Measurements from ENCODE around the gene YIPF1. TPM values are rescaled to one million over a fixed set of nuclear protein-coding genes. Genes with fewer than 3 reads are reported as not detected.
"Not testable (repeated sequence)": the region's sequence is repeated elsewhere in the genome, so short reads cannot be mapped to it uniquely, and the experiment has no call there.

Gene YIPF1
- total RNA-seq, 2 donors from 2014 or later: 30.4 to 35.3 TPM

DNA sequence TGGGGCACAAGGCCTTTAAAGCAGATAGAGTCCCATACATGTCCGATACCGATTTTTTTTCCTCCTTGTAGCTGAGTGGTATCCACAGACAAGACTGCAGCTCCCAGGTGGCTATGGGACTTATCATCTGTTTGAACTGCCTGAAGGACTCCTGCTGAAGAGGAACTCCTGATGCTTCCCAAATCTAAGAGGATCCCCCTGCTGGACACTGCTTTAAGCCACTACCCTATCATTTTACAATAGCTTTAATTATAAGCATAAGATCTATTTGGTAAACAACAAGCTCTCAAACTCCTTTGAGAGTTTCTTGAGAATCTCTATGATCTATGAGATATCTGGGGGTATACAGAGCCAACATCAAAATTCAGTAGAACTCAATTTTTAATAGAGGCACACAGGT, 63.2 kb downstream of the YIPF1 start:
- intact Hi-C loops (cut with DNase I): no loop called here
- H3K27ac ChIP-seq: no peak overlapping the region
- no peak for TF ChIP-seq CTCF (IDR thresholded peaks at IDR 0.05)
- H3K9me3 ChIP-seq: no peaks in the 10 kb centered on the region
- H3K4me3 ChIP-seq: no peak overlapping the region
- no peaks in the 10 kb centered on the region for H3K4me1 ChIP-seq
- H3K9ac ChIP-seq (ENCODE audit: low read depth in 2 of 2, low read length in 2 of 2): no peak overlapping the region
- no peak for DNase-seq
- H3K36me3 ChIP-seq: no peaks in the 10 kb centered on the region
- no peaks in the 10 kb centered on the region for H3K27me3 ChIP-seq

GRCh38 chr1:53825306-53825705, 64.3 kb downstream of the YIPF1 start:
- H3K36me3 ChIP-seq: no peaks in the 10 kb centered on the region
- DNase-seq: no peak

DNA sequence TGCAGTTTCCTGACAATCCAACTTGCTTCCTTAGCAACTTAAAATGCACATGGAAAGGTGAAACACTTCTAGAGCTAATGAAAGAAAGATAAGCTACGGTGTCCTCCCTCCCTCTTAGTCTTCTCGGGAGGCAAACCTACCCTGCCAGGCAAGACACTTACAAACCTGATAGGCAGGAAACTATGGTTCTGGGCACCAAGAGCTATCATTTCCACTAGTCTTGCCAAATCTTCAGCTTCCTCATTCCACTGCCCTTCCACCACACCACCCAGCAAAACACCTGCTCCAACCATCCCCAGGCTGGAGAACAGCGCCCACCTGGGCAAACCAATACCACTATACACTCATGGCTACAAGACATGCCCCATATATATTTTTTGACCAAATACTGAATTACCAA, 66.7 kb downstream of the YIPF1 start:
- DNase-seq: no peak
- no peaks in the 10 kb centered on the region for H3K36me3 ChIP-seq
- intact Hi-C loops (cut with DNase I): no loop called here

More at GRCh38 chr1:53825306-53825705, 64.3 kb downstream of the YIPF1 start:
- Histone ChIP-seq H3K27ac (no peak overlapping the region), H3K4me3 (no peak overlapping the region), H3K4me1 (no peaks in the 10 kb centered on the region), H3K9me3 (no peaks in the 10 kb centered on the region), H3K27me3 (no peaks in the 10 kb centered on the region), H3K9ac (ENCODE audit: low read depth in 2 of 2, low read length in 2 of 2) (no peak overlapping the region)
- intact Hi-C loops (cut with DNase I): no loop called here
- no peak for TF ChIP-seq CTCF (IDR thresholded peaks at IDR 0.05)

DNA sequence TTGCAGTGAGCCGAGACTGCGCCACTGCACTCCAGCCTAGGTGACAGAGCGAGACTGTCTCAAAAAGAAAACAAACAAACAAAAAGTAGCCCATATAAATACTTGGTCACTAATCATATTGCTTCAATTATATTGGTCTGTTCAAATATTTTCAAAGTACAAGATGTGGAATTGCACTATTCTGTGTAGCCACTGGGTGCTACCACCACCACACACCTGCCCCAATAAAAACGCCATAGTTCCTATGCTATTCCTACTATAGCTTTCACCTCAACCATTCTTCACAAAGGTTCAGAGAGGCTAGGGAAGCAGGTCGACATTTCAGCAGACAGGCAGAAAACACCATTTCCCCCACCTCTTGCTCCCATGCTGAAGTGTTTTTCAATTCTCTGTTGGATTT, 68.2 kb downstream of the YIPF1 start:
- intact Hi-C loops (cut with DNase I): no loop called here
- no peaks in the 10 kb centered on the region for H3K27me3 ChIP-seq
- H3K27ac ChIP-seq: no peak overlapping the region
- H3K9ac ChIP-seq (ENCODE audit: low read depth in 2 of 2, low read length in 2 of 2): no peak overlapping the region
- H3K36me3 ChIP-seq: no peaks in the 10 kb centered on the region
- no peaks in the 10 kb centered on the region for H3K4me1 ChIP-seq
- no peak for DNase-seq
- H3K9me3 ChIP-seq: no peaks in the 10 kb centered on the region
- no peak for TF ChIP-seq CTCF (IDR thresholded peaks at IDR 0.05)
- no peak overlapping the region for H3K4me3 ChIP-seq

More for the DNA sequence above, 66.7 kb downstream of the YIPF1 start:
- Histone ChIP-seq H3K4me1 (no peaks in the 10 kb centered on the region), H3K9me3 (no peaks in the 10 kb centered on the region), H3K27me3 (no peaks in the 10 kb centered on the region), H3K9ac (ENCODE audit: low read depth in 2 of 2, low read length in 2 of 2) (no peak overlapping the region), H3K27ac (no peak overlapping the region), H3K4me3 (no peak overlapping the region)
- TF ChIP-seq CTCF (IDR thresholded peaks at IDR 0.05): no peak

- no peaks in the 10 kb centered on the region for H3K9me3 ChIP-seq
- H3K27me3 ChIP-seq: no peaks in the 10 kb centered on the region
- no peaks in the 10 kb centered on the region for H3K36me3 ChIP-seq
Measured at GRCh38 chr1:53819387-53819786, 70.2 kb downstream of the YIPF1 start.

GRCh38 chr1:53816584-53816983, 73.0 kb downstream of the YIPF1 start:
- H3K9me3 ChIP-seq; H3K9ac ChIP-seq (ENCODE audit: low read depth in 2 of 2, low read length in 2 of 2); H3K36me3 ChIP-seq; H3K4me1 ChIP-seq; DNase-seq; H3K27ac ChIP-seq; intact Hi-C loops (cut with DNase I); H3K27me3 ChIP-seq; H3K4me3 ChIP-seq: not testable (repeated sequence)

More at GRCh38 chr1:53819387-53819786, 70.2 kb downstream of the YIPF1 start:
- Histone ChIP-seq H3K27ac (no peak overlapping the region), H3K9ac (ENCODE audit: low read depth in 2 of 2, low read length in 2 of 2) (no peak overlapping the region), H3K4me1 (no peaks in the 10 kb centered on the region), H3K4me3 (no peak overlapping the region)
- TF ChIP-seq CTCF (IDR thresholded peaks at IDR 0.05): no peak
- no peak for DNase-seq
- intact Hi-C loops (cut with DNase I): no loop called here

- H3K36me3 ChIP-seq; DNase-seq; H3K27me3 ChIP-seq; H3K27ac ChIP-seq; H3K9ac ChIP-seq (ENCODE audit: low read depth in 2 of 2, low read length in 2 of 2); H3K4me3 ChIP-seq; H3K9me3 ChIP-seq; intact Hi-C loops (cut with DNase I); H3K4me1 ChIP-seq: not testable (repeated sequence)
Measured at GRCh38 chr1:53815484-53815883, 74.1 kb downstream of the YIPF1 start.
